Measurements from ENCODE around the gene ZDHHC5.
"Not testable (repeated sequence)": the region's sequence is repeated elsewhere in the genome, so short reads cannot be mapped to it uniquely, and the experiment has no call there.

The ZDHHC5 gene

GRCh38 chr11:57647960-57648800 lies 19.7 kb upstream of the ZDHHC5 start:
- Histone ChIP-seq H3K27ac (no peak overlapping the region), H3K4me3 (ENCODE audit: low read depth in 1 of 2, low read length in 1 of 2) (no peak overlapping the region), H3K27me3 (peaks cover 92% of the 10 kb centered on the region), H3K4me1 (ENCODE audit: control insufficient read depth in 1 of 2, insufficient read depth in 1 of 2, low read depth in 1 of 2, low read length in 1 of 2) (peaks cover 11 to 13% of the 10 kb centered on the region in 2 experiments), H3K9me3 (no peaks in the 10 kb centered on the region), H3K36me3 (no peaks in the 10 kb centered on the region)
- TF ChIP-seq CTCF (IDR thresholded peaks at IDR 0.05), result no peak

GRCh38 chr11:57648801-57649735 lies 18.8 kb upstream of the ZDHHC5 start:
- H3K9me3 ChIP-seq, result no peaks in the 10 kb centered on the region
- peaks cover 15 to 19% of the 10 kb centered on the region in 2 experiments for H3K4me1 ChIP-seq (ENCODE audit: control insufficient read depth in 1 of 2, insufficient read depth in 1 of 2, low read depth in 1 of 2, low read length in 1 of 2)
- H3K27ac ChIP-seq, result no peak overlapping the region
- H3K27me3 ChIP-seq, result peaks cover 83% of the 10 kb centered on the region
- H3K36me3 ChIP-seq, result no peaks in the 10 kb centered on the region
- no peak for TF ChIP-seq CTCF (IDR thresholded peaks at IDR 0.05)
- H3K4me3 ChIP-seq (ENCODE audit: low read depth in 1 of 2, low read length in 1 of 2), result no peak overlapping the region

GRCh38 chr11:57649826-57650738 lies 17.8 kb upstream of the ZDHHC5 start, which contains the start of gene YPEL4:
TSS of gene YPEL4 (minus strand) at chr11:57649912. CDS start at chr11:57647107, 2,805 bp downstream.
- Histone ChIP-seq H3K9me3 (no peaks in the 10 kb centered on the region), H3K27ac (no peak within 1 kb of the TSS), H3K36me3 (no peaks in the 10 kb centered on the region), H3K27me3 (peaks cover 73% of the 10 kb centered on the region), H3K4me3 (ENCODE audit: low read depth in 1 of 2, low read length in 1 of 2) (no peak within 1 kb of the TSS), H3K4me1 (ENCODE audit: control insufficient read depth in 1 of 2, insufficient read depth in 1 of 2, low read depth in 1 of 2, low read length in 1 of 2) (peaks cover 15 to 19% of the 10 kb centered on the region in 2 experiments)
- TF ChIP-seq CTCF (IDR thresholded peaks at IDR 0.05), result no peak

GRCh38 chr11:57650739-57651090 lies 17.2 kb upstream of the ZDHHC5 start:
- Histone ChIP-seq H3K4me3 (ENCODE audit: low read depth in 1 of 2, low read length in 1 of 2) (no peak overlapping the region), H3K36me3 (no peaks in the 10 kb centered on the region), H3K27me3 (peaks cover 67% of the 10 kb centered on the region), H3K27ac (no peak overlapping the region), H3K4me1 (ENCODE audit: control insufficient read depth in 1 of 2, insufficient read depth in 1 of 2, low read depth in 1 of 2, low read length in 1 of 2) (peaks cover 15 to 19% of the 10 kb centered on the region in 2 experiments), H3K9me3 (no peaks in the 10 kb centered on the region)
- no peak for TF ChIP-seq CTCF (IDR thresholded peaks at IDR 0.05)

GRCh38 chr11:57651408-57651807 lies 16.5 kb upstream of the ZDHHC5 start:
- peaks cover 15 to 19% of the 10 kb centered on the region in 2 experiments for H3K4me1 ChIP-seq (ENCODE audit: control insufficient read depth in 1 of 2, insufficient read depth in 1 of 2, low read depth in 1 of 2, low read length in 1 of 2)
- H3K36me3 ChIP-seq, result no peaks in the 10 kb centered on the region
- no peaks in the 10 kb centered on the region for H3K9me3 ChIP-seq
- peaks cover 60% of the 10 kb centered on the region for H3K27me3 ChIP-seq
- TF ChIP-seq CTCF (IDR thresholded peaks at IDR 0.05), result no peak
- H3K4me3 ChIP-seq (ENCODE audit: low read depth in 1 of 2, low read length in 1 of 2), result no peak overlapping the region
- H3K27ac ChIP-seq, result no peak overlapping the region

GRCh38 chr11:57652230-57652629 lies 15.7 kb upstream of the ZDHHC5 start:
- H3K36me3 ChIP-seq, H3K27ac ChIP-seq, H3K9me3 ChIP-seq: not testable (repeated sequence)
- Histone ChIP-seq H3K27me3 (peaks cover 52% of the 10 kb centered on the region), H3K4me1 (ENCODE audit: control insufficient read depth in 1 of 2, insufficient read depth in 1 of 2, low read depth in 1 of 2, low read length in 1 of 2) (peaks cover 20 to 25% of the 10 kb centered on the region in 2 experiments), H3K4me3 (ENCODE audit: low read depth in 1 of 2, low read length in 1 of 2) (peak overlapping the region; percentile 44 to 47)
